Measurements from ENCODE around the gene CD69. TPM values are rescaled to one million over a fixed set of nuclear protein-coding genes. Genes with fewer than 3 reads are reported as not detected.

Gene CD69
- total RNA-seq, 1 experiment from 2014 or later, result not detected

- DNase-seq (ENCODE audit: extremely low read depth, low read depth), result no peak
These were observed 22.1 kb upstream of the CD69 start for GRCh38 chr12:9782547-9783382.

- no peak for DNase-seq (ENCODE audit: extremely low read depth, low read depth)
These were observed 20.7 kb upstream of the CD69 start for GRCh38 chr12:9781360-9781759.

- DNase-seq (ENCODE audit: extremely low read depth, low read depth), result no peak
These were observed 18.5 kb upstream of the CD69 start for GRCh38 chr12:9779209-9779608.

GRCh38 chr12:9776781-9777180, 16.1 kb upstream of the CD69 start:
- DNase-seq (ENCODE audit: extremely low read depth, low read depth), result no peak

GRCh38 chr12:9773216-9773877, 12.6 kb upstream of the CD69 start:
- no peak for DNase-seq (ENCODE audit: extremely low read depth, low read depth)

GRCh38 chr12:9763025-9763424, 2.3 kb upstream of the CD69 start:
- DNase-seq (ENCODE audit: extremely low read depth, low read depth), result no peak

GRCh38 chr12:9762369-9762768, 1.7 kb upstream of the CD69 start:
- DNase-seq (ENCODE audit: extremely low read depth, low read depth), result no peak

- no peak for DNase-seq (ENCODE audit: extremely low read depth, low read depth)
These were observed 699 bp upstream of the CD69 start for GRCh38 chr12:9761419-9761781.

- no peak for DNase-seq (ENCODE audit: extremely low read depth, low read depth)
These were observed 581 bp downstream of the CD69 start for GRCh38 chr12:9760120-9760519.

- no peak for DNase-seq (ENCODE audit: extremely low read depth, low read depth)
These were observed 1.0 kb downstream of the CD69 start for GRCh38 chr12:9759694-9760093.

- no peak for DNase-seq (ENCODE audit: extremely low read depth, low read depth)
These were observed 2.6 kb downstream of the CD69 start for GRCh38 chr12:9758119-9758518.

GRCh38 chr12:9757433-9758025, 3.2 kb downstream of the CD69 start:
- no peak for DNase-seq (ENCODE audit: extremely low read depth, low read depth)

- DNase-seq (ENCODE audit: extremely low read depth, low read depth), result no peak
These were observed 4.0 kb downstream of the CD69 start for GRCh38 chr12:9756706-9757105.

GRCh38 chr12:9756170-9756569, 4.5 kb downstream of the CD69 start:
- DNase-seq (ENCODE audit: extremely low read depth, low read depth), result no peak

- no peak for DNase-seq (ENCODE audit: extremely low read depth, low read depth)
These were observed 5.1 kb downstream of the CD69 start for GRCh38 chr12:9755567-9755966.

GRCh38 chr12:9755035-9755434, 5.7 kb downstream of the CD69 start:
- no peak for DNase-seq (ENCODE audit: extremely low read depth, low read depth)

GRCh38 chr12:9754099-9754927, 6.4 kb downstream of the CD69 start:
- no peak for DNase-seq (ENCODE audit: extremely low read depth, low read depth)

GRCh38 chr12:9753498-9753897, 7.2 kb downstream of the CD69 start:
- DNase-seq (ENCODE audit: extremely low read depth, low read depth), result no peak

- no peak for DNase-seq (ENCODE audit: extremely low read depth, low read depth)
These were observed 7.6 kb downstream of the CD69 start for GRCh38 chr12:9753073-9753472.

GRCh38 chr12:9752145-9752933, 8.4 kb downstream of the CD69 start:
- DNase-seq (ENCODE audit: extremely low read depth, low read depth), result no peak
